Activated CD8-positive, alpha-beta memory T cell treated with anti-CD3 and anti-CD28 coated beads for 36 hours (primary cell): Measurements from ENCODE around the gene NDUFA13. TPM values are rescaled to one million over a fixed set of nuclear protein-coding genes. Genes with fewer than 3 reads are reported as not detected.

Source experiments
- CTCF ChIA-PET: fragments of 350-600 bp; sonication (Branson Sonifier 250); formaldehyde crosslinking; loops from one replicate; lab custom pipeline; 2021; ENCODE audit warnings: antibody characterized with exemption; lab: Charles Lee
- POLR2A ChIA-PET: fragments of 350-600 bp; sonication (Branson Sonifier 250); formaldehyde crosslinking; loops from one replicate; lab custom pipeline; 2021; ENCODE audit warnings: antibody characterized with exemption; lab: Charles Lee
- total RNA-seq, 2 experiments: library from RNA; stranded (reverse); gene quantifications; one replicate each; pipeline ENCODE4 v1.2.3, GENCODE V29; 2021

Gene NDUFA13
- total RNA-seq, 2 experiments from 2014 or later: 337 to 339 TPM

GRCh38 chr19:19487950-19488874 is 27.8 kb upstream of the NDUFA13 start:
- CTCF ChIA-PET: interaction anchor here (0.5 to 5.3 kb wide), 6 partner anchors 10 to 922 kb away, joined by 3 to 60 read pairs (median 8); partner anchors contain the start of gene GATAD2A
- POLR2A ChIA-PET: interaction anchor here (0.5 to 3.2 kb wide), 3 partner anchors 27 to 126 kb away, joined by 3 to 9 read pairs (median 3); partner anchors contain the start of genes GATAD2A and TSSK6

- POLR2A ChIA-PET: interaction anchor here (0.8 to 3.2 kb wide), 2 partner anchors 26 to 84 kb away, joined by 3 to 9 read pairs; partner anchors contain the start of genes GATAD2A and TSSK6
- CTCF ChIA-PET: interaction anchor here (0.8 to 5.3 kb wide), 13 partner anchors 8 to 128 kb away, joined by 3 to 60 read pairs (median 7); partner anchors contain the start of gene GATAD2A
Observed at GRCh38 chr19:19488875-19489690, 26.9 kb upstream of the NDUFA13 start.

GRCh38 chr19:19489804-19490204 is 26.2 kb upstream of the NDUFA13 start:
- CTCF ChIA-PET: interaction anchor here (0.6 to 5.3 kb wide), 27 partner anchors 9 to 659 kb away, joined by 3 to 60 read pairs (median 5); partner anchors contain the start of genes GATAD2A, NDUFA13 and TSSK6
- POLR2A ChIA-PET: interaction anchor here (0.5 to 3.2 kb wide), 3 partner anchors 85 to 105 kb away, joined by 4 to 9 read pairs (median 5); partner anchors contain the start of gene GATAD2A

GRCh38 chr19:19490214-19490968 is 25.6 kb upstream of the NDUFA13 start:
- ChIA-PET CTCF (interaction anchor here (0.6 to 5.3 kb wide), 33 partner anchors 10 to 659 kb away, joined by 3 to 60 read pairs (median 5); partner anchors contain the start of genes GATAD2A, NDUFA13 and TSSK6), POLR2A (interaction anchor here (0.5 to 3.2 kb wide), 3 partner anchors 85 to 105 kb away, joined by 4 to 9 read pairs (median 5); partner anchors contain the start of gene GATAD2A)

GRCh38 chr19:19491321-19492025 is 24.6 kb upstream of the NDUFA13 start:
- CTCF ChIA-PET: interaction anchor here (0.6 to 5.3 kb wide), 19 partner anchors 10 to 308 kb away, joined by 3 to 60 read pairs (median 6); partner anchors contain the start of gene GATAD2A
- POLR2A ChIA-PET: no interaction called here

GRCh38 chr19:19492026-19492610 is 23.9 kb upstream of the NDUFA13 start:
- POLR2A ChIA-PET: interaction anchor here (0.6 kb wide), 1 partner anchor 74 kb away, joined by 3 read pairs; no protein-coding TSS in a partner anchor
- CTCF ChIA-PET: interaction anchor here (0.8 to 4.9 kb wide), 6 partner anchors 20 to 126 kb away, joined by 3 to 60 read pairs (median 11); no protein-coding TSS in a partner anchor

- POLR2A ChIA-PET: no interaction called here
- CTCF ChIA-PET: no interaction called here
Observed at GRCh38 chr19:19493841-19494546, 22.0 kb upstream of the NDUFA13 start.

GRCh38 chr19:19495614-19496603 is 20.1 kb upstream of the NDUFA13 start:
- ChIA-PET CTCF (interaction anchor here (1.1 kb wide), 1 partner anchor 36 kb away, joined by 3 read pairs; no protein-coding TSS in a partner anchor), POLR2A (interaction anchor here (0.6 kb wide), 1 partner anchor 164 kb away, joined by 6 read pairs; no protein-coding TSS in a partner anchor)

- ChIA-PET CTCF (no interaction called here), POLR2A (no interaction called here)
Observed at GRCh38 chr19:19498255-19498991, 17.6 kb upstream of the NDUFA13 start.

- POLR2A ChIA-PET: no interaction called here
- CTCF ChIA-PET: no interaction called here
Observed at GRCh38 chr19:19499272-19499995, 16.6 kb upstream of the NDUFA13 start.

GRCh38 chr19:19500975-19501644 is 14.9 kb upstream of the NDUFA13 start:
- POLR2A ChIA-PET: no interaction called here
- CTCF ChIA-PET: interaction anchor here (1.2 kb wide), 1 partner anchor 10 kb away, joined by 5 read pairs; no protein-coding TSS in a partner anchor

- ChIA-PET CTCF (interaction anchor here (1.2 kb wide), 1 partner anchor 11 kb away, joined by 5 read pairs; no protein-coding TSS in a partner anchor), POLR2A (no interaction called here)
Observed at GRCh38 chr19:19501798-19502197, 14.2 kb upstream of the NDUFA13 start.

GRCh38 chr19:19502281-19502680 is 13.7 kb upstream of the NDUFA13 start:
- ChIA-PET POLR2A (no interaction called here), CTCF (no interaction called here)
